ENCODE measurements around the gene EGR4.
A peak's percentile ranks its signal among the peaks of the same experiment; 100 is the strongest.

EGR4 gene

GRCh38 chr2:73293534-73294171, at the start of gene EGR4:
TSS of gene EGR4 (minus strand) at chr2:73293548. CDS start at chr2:73293317, 231 bp downstream.
- peak; percentile 90 for DNase-seq

GRCh38 chr2:73341039-73341438, 47.7 kb upstream of the EGR4 start:
- no peak for DNase-seq

GRCh38 chr2:73339201-73339600, 45.9 kb upstream of the EGR4 start:
- no peak for DNase-seq

- no peak for DNase-seq
These were observed 44.5 kb upstream of the EGR4 start for GRCh38 chr2:73337828-73338227.

GRCh38 chr2:73334620-73335019, 41.3 kb upstream of the EGR4 start:
- DNase-seq: no peak

GRCh38 chr2:73334045-73334444, 40.7 kb upstream of the EGR4 start:
- DNase-seq: no peak

GRCh38 chr2:73333564-73333963, 40.2 kb upstream of the EGR4 start:
- DNase-seq: no peak

GRCh38 chr2:73324126-73324725, 30.9 kb upstream of the EGR4 start:
- no peak for DNase-seq

GRCh38 chr2:73323551-73323950, 30.2 kb upstream of the EGR4 start:
- DNase-seq: no peak

- DNase-seq: no peak
These were observed 21.1 kb upstream of the EGR4 start for GRCh38 chr2:73314441-73314840.

- DNase-seq: no peak
These were observed 14.4 kb upstream of the EGR4 start for GRCh38 chr2:73307720-73308119.

GRCh38 chr2:73301636-73302035, 8.3 kb upstream of the EGR4 start:
- no peak for DNase-seq

- DNase-seq: no peak
These were observed 7.6 kb upstream of the EGR4 start for GRCh38 chr2:73300926-73301325.

- no peak for DNase-seq
These were observed 4.2 kb upstream of the EGR4 start for GRCh38 chr2:73297586-73297985.

GRCh38 chr2:73297151-73297559, 3.8 kb upstream of the EGR4 start:
- DNase-seq: no peak

- DNase-seq: no peak
These were observed 2.5 kb upstream of the EGR4 start for GRCh38 chr2:73295751-73296400.

GRCh38 chr2:73294239-73294638, 891 bp upstream of the EGR4 start:
- DNase-seq: no peak

GRCh38 chr2:73292906-73293533, 328 bp downstream of the EGR4 start:
- DNase-seq: no peak

- DNase-seq: no peak
These were observed 937 bp downstream of the EGR4 start for GRCh38 chr2:73292316-73292905.

GRCh38 chr2:73291461-73292315, 1.7 kb downstream of the EGR4 start:
- DNase-seq: peak; percentile 42

GRCh38 chr2:73291093-73291460, 2.3 kb downstream of the EGR4 start:
- peak; percentile 75 for DNase-seq

- peak; percentile 44 for DNase-seq
These were observed 3.1 kb downstream of the EGR4 start for GRCh38 chr2:73290049-73290839.
